NCI-H128 (cell line): ENCODE data around the gene C6orf47.
A peak's percentile ranks its signal among the peaks of the same experiment; 100 is the strongest.

Experiments used
- DNase-seq: peaks from one replicate; lab custom pipeline; 2025; ENCODE audit not compliant: unreplicated experiment; lab: John Stamatoyannopoulos, UW

Gene C6orf47

GRCh38 chr6:31687860-31688693 is 27.5 kb upstream of the C6orf47 start:
- DNase-seq = no peak

GRCh38 chr6:31687321-31687720 is 26.7 kb upstream of the C6orf47 start:
- DNase-seq = no peak

GRCh38 chr6:31686483-31686882 is 25.9 kb upstream of the C6orf47 start:
- no peak for DNase-seq

- no peak for DNase-seq
Observed at GRCh38 chr6:31683591-31683990, 23.0 kb upstream of the C6orf47 start.

- DNase-seq = no peak
Observed at GRCh38 chr6:31681135-31681671, 20.6 kb upstream of the C6orf47 start.

GRCh38 chr6:31680226-31681134 is 19.9 kb upstream of the C6orf47 start, which contains the start of gene LY6G5C:
TSS of gene LY6G5C (minus strand) at chr6:31681067. CDS start at chr6:31680373, 694 bp downstream.
- DNase-seq = peak; percentile 51

- DNase-seq = no peak
Observed at GRCh38 chr6:31677955-31678354, 17.4 kb upstream of the C6orf47 start.

GRCh38 chr6:31676904-31677303 is 16.3 kb upstream of the C6orf47 start:
- DNase-seq = no peak

- DNase-seq = no peak
Observed at GRCh38 chr6:31676322-31676903, 15.8 kb upstream of the C6orf47 start.

GRCh38 chr6:31669676-31670075 is 9.1 kb upstream of the C6orf47 start, which contains the start of gene LY6G5B:
TSS of gene LY6G5B (plus strand) at chr6:31669976. CDS start at chr6:31670951, 975 bp downstream.
- no peak for DNase-seq

GRCh38 chr6:31666337-31666965 is 5.9 kb upstream of the C6orf47 start:
- no peak for DNase-seq

GRCh38 chr6:31665501-31666336 is 5.1 kb upstream of the C6orf47 start, which contains the start of gene CSNK2B:
TSS of gene CSNK2B (plus strand) at chr6:31666080. CDS start at chr6:31666832, 752 bp downstream.
- peak; percentile 95 for DNase-seq

- peak; percentile 81 for DNase-seq
Observed at GRCh38 chr6:31664790-31665500, 4.4 kb upstream of the C6orf47 start, which contains the start of gene GPANK1. TSS of gene GPANK1 (minus strand) at chr6:31664997. CDS start at chr6:31664478, 519 bp downstream.

- no peak for DNase-seq
Observed at GRCh38 chr6:31663961-31664789, 3.6 kb upstream of the C6orf47 start.

GRCh38 chr6:31663126-31663960 is 2.8 kb upstream of the C6orf47 start:
- DNase-seq = no peak

- no peak for DNase-seq
Observed at GRCh38 chr6:31662124-31662723, 1.6 kb upstream of the C6orf47 start.
